Neutrophil (primary cell): ENCODE data around the gene CHMP1B.
A peak's percentile ranks its signal among the peaks of the same experiment; 100 is the strongest.

Experiments
- H3K27ac ChIP-seq: fragments of 200-600 bp; sonication (generic); 2 replicates; pipeline ENCODE4 v1.5.1; 2016; ENCODE audit warnings: mild to moderate bottlenecking, moderate library complexity
- H3K27me3 ChIP-seq: fragments of 200-600 bp; sonication (generic); 2 replicates; pipeline ENCODE4 v1.6.0; 2016; ENCODE audit warnings: mild to moderate bottlenecking
- H3K36me3 ChIP-seq: fragments of 200-600 bp; sonication (generic); 2 replicates; pipeline ENCODE4 v1.5.1; 2017
- H3K4me1 ChIP-seq, 2 experiments: fragments of 200-600 bp in 1 of 2; sonication (generic) in 1 of 2; 1 replicate in 1 of 2; 2 replicates in 1 of 2; pipeline versions ENCODE4 v1.5.1 to v1.6.1; 2013 to 2016; ENCODE audit warnings: low read depth in 1 of 2, low read length in 1 of 2, mild to moderate bottlenecking in 1 of 2, moderate library complexity in 1 of 2; ENCODE audit not compliant: control insufficient read depth in 1 of 2, insufficient read depth in 1 of 2
- H3K4me3 ChIP-seq, 2 experiments: fragments of 200-600 bp in 1 of 2; sonication (generic) in 1 of 2; 1 replicate in 1 of 2; 2 replicates in 1 of 2; pipeline ENCODE4 v1.5.1; 2013 to 2016; ENCODE audit warnings: low read depth in 1 of 2, low read length in 1 of 2, mild to moderate bottlenecking in 1 of 2, moderate library complexity in 1 of 2
- H3K9me3 ChIP-seq: fragments of 200-600 bp; sonication (generic); 2 replicates; pipeline ENCODE4 v1.5.1; 2016
- TF ChIP-seq, protein P1 (sequence below): fragments of 200-600 bp; sonication (generic); IDR thresholded peaks from 2 replicates; pipeline ENCODE4 v1.5.1; 2016; ENCODE audit warnings: antibody characterized with exemption

The CHMP1B gene

DNA sequence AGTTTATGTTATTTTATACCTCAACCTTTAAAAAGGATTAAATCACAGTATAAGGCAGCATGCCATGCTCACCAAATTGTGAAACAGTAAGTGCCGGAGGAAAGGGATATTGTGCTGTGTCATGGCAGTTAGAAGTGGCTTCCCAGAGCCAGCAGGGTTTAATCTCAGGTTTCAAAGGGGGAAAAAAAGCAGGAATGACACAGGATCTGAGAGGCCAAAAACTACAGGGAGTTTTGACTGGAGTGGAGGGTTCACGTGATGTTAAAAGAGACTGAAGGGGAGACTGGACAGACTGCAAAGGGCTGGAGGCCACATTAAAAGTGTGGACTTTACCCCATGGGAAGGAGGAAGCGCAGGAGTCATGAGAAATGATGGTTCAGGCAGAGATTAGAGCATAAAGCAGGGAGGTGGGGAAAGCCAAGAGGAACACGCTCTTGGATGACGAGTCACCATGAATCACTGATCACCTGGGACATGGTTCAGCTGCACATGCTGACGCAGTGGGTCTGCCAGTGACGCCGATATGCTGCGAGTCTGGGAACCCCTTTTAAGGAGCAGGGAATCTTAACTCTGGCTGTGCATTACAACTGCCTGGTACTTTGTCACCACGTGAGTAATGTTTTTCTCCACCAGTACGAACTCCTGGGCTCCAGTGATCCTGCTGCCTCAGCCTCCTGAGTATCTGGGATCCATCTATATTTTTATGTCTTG lies 6.1 kb downstream of the CHMP1B start:
- H3K27me3 ChIP-seq: peaks cover 23% of the 10 kb centered on the region
- no peaks in the 10 kb centered on the region for H3K9me3 ChIP-seq
- H3K36me3 ChIP-seq: peaks cover 17% of the 10 kb centered on the region
- H3K27ac ChIP-seq: peak overlapping the region; percentile 71
- peaks cover 33 to 46% of the 10 kb centered on the region in 2 experiments for H3K4me1 ChIP-seq
- TF ChIP-seq, protein P1, sequence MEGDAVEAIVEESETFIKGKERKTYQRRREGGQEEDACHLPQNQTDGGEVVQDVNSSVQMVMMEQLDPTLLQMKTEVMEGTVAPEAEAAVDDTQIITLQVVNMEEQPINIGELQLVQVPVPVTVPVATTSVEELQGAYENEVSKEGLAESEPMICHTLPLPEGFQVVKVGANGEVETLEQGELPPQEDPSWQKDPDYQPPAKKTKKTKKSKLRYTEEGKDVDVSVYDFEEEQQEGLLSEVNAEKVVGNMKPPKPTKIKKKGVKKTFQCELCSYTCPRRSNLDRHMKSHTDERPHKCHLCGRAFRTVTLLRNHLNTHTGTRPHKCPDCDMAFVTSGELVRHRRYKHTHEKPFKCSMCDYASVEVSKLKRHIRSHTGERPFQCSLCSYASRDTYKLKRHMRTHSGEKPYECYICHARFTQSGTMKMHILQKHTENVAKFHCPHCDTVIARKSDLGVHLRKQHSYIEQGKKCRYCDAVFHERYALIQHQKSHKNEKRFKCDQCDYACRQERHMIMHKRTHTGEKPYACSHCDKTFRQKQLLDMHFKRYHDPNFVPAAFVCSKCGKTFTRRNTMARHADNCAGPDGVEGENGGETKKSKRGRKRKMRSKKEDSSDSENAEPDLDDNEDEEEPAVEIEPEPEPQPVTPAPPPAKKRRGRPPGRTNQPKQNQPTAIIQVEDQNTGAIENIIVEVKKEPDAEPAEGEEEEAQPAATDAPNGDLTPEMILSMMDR: no peak
- no peak overlapping the region for H3K4me3 ChIP-seq

DNA sequence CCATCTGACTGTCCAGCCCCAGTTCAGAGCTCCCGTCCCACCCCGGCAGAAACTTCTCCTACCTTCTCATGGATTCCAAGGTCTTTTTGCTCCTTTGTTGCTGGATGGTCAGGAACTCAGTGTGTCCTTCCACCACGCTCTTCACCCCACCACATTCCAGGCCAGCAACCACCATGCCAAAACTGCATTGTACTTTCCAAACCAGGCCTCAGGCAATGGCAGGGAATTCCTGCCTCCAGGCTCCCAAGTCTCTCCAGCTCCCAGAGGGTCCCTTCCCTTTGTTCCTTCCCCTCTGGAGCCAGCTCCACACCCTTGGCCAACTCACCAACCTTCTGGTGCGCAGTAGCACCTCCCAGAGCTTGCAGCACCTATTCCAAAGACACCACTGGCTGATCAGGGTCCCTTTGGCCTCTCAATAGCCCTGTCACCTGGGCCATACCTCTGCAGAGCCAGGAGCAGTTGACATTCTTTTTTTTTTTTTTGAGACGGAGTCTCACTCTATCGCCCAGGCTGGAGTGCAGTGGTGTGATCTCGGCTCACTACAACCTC lies 8.1 kb downstream of the CHMP1B start:
- TF ChIP-seq, protein P1: no peak
- Histone ChIP-seq H3K4me3 (no peak overlapping the region), H3K27ac (no peak overlapping the region), H3K9me3 (no peaks in the 10 kb centered on the region), H3K4me1 (peaks cover 12 to 25% of the 10 kb centered on the region in 2 experiments), H3K36me3 (peaks cover 9% of the 10 kb centered on the region), H3K27me3 (peaks cover 28% of the 10 kb centered on the region)

DNA sequence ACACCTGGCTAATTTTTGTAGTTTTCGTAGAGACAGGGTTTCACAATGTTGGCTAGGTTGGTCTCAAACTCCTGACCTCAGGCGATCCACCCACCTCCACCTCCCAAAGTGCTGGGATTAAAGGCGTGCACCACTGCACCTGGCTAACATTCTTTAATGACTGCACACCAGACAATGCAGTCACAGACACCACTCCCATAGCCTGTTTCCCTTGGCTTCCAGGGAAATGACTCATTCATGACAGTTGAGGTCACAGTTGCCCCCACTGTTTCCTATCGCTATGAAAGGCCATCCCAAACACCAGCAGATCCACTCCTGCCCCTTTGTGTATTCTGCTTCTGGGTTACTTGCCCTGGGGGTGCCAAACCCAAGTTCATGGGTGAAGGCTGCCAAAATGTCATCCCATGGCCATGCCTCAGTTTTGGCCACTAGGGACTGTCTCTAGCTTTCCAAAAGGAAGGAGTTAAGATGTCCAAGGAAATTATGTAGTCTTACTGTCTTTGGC lies 8.7 kb downstream of the CHMP1B start:
- Histone ChIP-seq H3K27me3 (peaks cover 34% of the 10 kb centered on the region), H3K9me3 (no peaks in the 10 kb centered on the region), H3K4me3 (no peak overlapping the region), H3K27ac (no peak overlapping the region), H3K36me3 (peaks cover 6% of the 10 kb centered on the region), H3K4me1 (peaks cover 7 to 19% of the 10 kb centered on the region in 2 experiments)
- TF ChIP-seq, protein P1: no peak

DNA sequence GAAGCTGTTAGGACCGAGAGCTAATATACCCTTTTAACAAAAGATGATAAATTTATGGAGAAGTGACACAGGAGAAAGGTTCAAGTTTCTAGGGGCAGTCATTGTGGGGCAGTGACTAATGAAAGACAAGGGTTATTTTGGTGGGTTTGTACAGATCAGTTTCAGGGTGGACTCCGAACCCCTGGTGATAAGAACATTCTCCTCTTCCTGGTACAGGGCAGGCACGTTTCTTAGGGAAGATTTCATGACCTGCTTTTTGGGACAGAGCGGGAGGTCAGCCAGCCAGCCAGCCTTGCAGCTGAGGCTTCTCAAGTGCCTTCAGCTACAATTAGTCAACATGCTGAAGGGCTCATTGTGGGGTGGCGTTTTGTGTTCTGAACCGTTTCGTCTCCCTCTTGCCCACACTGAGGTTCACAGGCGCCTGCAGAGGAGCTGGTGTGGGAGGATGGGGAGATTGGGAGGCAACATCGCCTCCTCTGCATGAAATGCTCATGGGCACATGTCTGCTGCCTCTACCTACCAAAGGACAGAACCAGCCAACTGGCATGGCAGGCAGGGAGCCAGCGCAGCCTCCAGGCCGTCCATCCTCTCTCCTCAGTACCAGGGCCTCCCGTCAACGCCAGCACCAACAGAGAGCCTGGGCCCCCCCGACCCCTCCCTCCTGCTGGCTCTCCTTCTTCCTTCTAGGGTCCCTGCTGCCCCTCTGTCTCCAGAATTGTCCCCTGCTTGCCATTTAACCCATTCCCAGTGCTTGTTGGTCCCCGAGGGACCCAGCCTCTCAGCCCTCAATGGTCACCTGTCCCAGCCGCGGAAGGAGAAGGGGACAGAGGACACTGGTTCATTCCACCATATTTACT lies 9.6 kb downstream of the CHMP1B start:
- TF ChIP-seq, protein P1: no peak
- H3K9me3 ChIP-seq: no peaks in the 10 kb centered on the region
- H3K4me1 ChIP-seq: peaks cover 7 to 18% of the 10 kb centered on the region in 2 experiments
- no peaks in the 10 kb centered on the region for H3K36me3 ChIP-seq
- peaks cover 38% of the 10 kb centered on the region for H3K27me3 ChIP-seq
- no peak overlapping the region for H3K4me3 ChIP-seq
- no peak overlapping the region for H3K27ac ChIP-seq

DNA sequence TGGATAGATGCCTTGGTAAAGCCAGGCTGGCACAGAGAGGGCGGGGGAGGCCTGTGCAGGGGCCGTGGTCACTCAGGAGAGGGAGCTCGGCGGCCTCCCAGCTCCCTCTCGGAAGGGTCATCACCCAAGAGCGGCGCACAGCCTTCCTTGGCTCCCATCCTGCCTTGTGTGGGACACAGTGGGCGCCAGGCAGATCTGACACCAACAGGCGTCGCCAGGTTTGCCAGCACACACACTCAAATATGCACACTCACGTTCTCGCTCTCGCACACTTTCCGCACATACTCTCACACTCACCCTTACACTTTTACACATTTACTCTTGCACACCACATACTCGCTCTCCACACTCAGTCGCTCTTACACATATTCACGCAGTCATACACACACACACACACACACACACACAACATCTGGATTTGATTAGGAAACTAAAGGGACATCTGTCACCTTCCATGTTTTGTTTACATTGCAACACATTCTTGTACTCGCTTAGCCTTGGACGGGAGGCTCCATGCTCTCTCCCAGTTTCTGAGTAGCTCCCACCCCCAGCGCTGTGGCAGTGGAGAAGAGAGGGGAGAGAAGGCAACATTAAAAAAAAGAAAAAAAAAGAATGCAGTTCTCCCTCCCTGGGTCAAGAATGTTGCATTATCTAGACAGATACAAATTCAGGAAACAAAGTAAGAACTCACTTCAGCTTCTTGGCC lies 10.5 kb downstream of the CHMP1B start:
- TF ChIP-seq, protein P1: no peak
- Histone ChIP-seq H3K4me1 (peaks cover 7 to 9% of the 10 kb centered on the region in 2 experiments), H3K27me3 (peaks cover 38% of the 10 kb centered on the region), H3K36me3 (no peaks in the 10 kb centered on the region), H3K4me3 (no peak overlapping the region), H3K9me3 (no peaks in the 10 kb centered on the region), H3K27ac (no peak overlapping the region)
